Right lobe of liver (tissue), 6 donors: Measurements from ENCODE around the gene KCND3. TPM values are rescaled to one million over a fixed set of nuclear protein-coding genes. Genes with fewer than 3 reads are reported as not detected.
A peak's percentile ranks its signal among the peaks of the same experiment; 100 is the strongest.

Experiments used
- ATAC-seq, 4 donors: fragments of 200-7000 bp; cut with Tn5 transposase; one replicate each; pipeline ENCODE4 v1.9.1; 2020; ENCODE audit warnings: mild to moderate bottlenecking in 4 of 4, moderate library complexity in 4 of 4
- DNase-seq, 3 donors: peaks; one replicate each; pipeline ENCODE4 v3.0.0-alpha.2; 2020
- H3K27ac ChIP-seq, 3 donors: fragments of 200-600 bp; one replicate each; pipeline ENCODE4 v1.8.0; 2022
- H3K27me3 ChIP-seq, 2 donors: fragments of 200-600 bp; one replicate each; pipeline ENCODE4 v1.8.0; 2022
- H3K36me3 ChIP-seq, 4 donors: fragments of 200-600 bp; sonication (generic) in 1 of 4; one replicate each; pipeline versions ENCODE4 v1.5.1 to v1.8.0; 2017 to 2022; ENCODE audit warnings: control low read depth in 1 of 4
- H3K4me1 ChIP-seq, 4 donors: fragments of 200-600 bp; sonication (generic) in 1 of 4; one replicate each; pipeline versions ENCODE4 v1.5.1 to v1.8.0; 2017 to 2022; ENCODE audit warnings: control low read depth in 1 of 4
- H3K4me3 ChIP-seq, 3 donors: fragments of 200-600 bp; one replicate each; pipeline ENCODE4 v1.8.0; 2022
- H3K9me3 ChIP-seq, 4 donors: fragments of 200-600 bp; sonication (generic) in 1 of 4; one replicate each; pipeline versions ENCODE4 v1.5.1 to v1.8.0; 2017 to 2022; ENCODE audit warnings: control low read depth in 1 of 4
- POLR2A ChIP-seq: fragments of 450-650 bp; IDR thresholded peaks from one replicate; pipeline ENCODE4 v1.6.1; 2017; ENCODE audit warnings: antibody characterized with exemption, mild to moderate bottlenecking
- WGBS: methylation state at CpG from one replicate; pipeline ENCODE4 v1.1.6; 2018; ENCODE audit warnings: low coverage, low lambda C conversion rate; ENCODE audit not compliant: insufficient coverage; ENCODE audit errors: missing lambda C conversion rate; 5-methylcytosine and 5-hydroxymethylcytosine counted together
- intact Hi-C, 2 donors: fragments of 100-400 bp; cut with DNase I; formaldehyde crosslinking; loops; one replicate each; pipeline versions ENCODE4 v1.11.2 to v1.14.1; 2022
- total RNA-seq, 6 experiments: library from RNA; depleted of rRNA in 2 of 6; stranded (reverse); fragments of >200 nt in 2 of 6; fragmentation: NEBNext Ultra II Directional in 3 of 6; extraction: Animal tissue kit (Norgen Biotek cat#: 25700) in 3 of 6; gene quantifications; one replicate each; pipeline versions ENCODE4 v1.1.0 to v1.2.4, GENCODE V29; 2016 to 2023
- TF ChIP-seq, protein P1 (sequence below), 4 donors: fragments of 200-600 bp in 3 of 4; fragments of 450-650 bp in 1 of 4; IDR thresholded peaks; one replicate each; pipeline versions ENCODE4 v1.5.1 to v1.8.0; 2016 to 2022; ENCODE audit warnings: antibody characterized with exemption in 4 of 4, mild to moderate bottlenecking in 2 of 4
- donor health status: DM: no; HTN: yes; CAD: no.
- donor health status: DM: no; HTN: no; CAD: no.
- donor health status: DM: no; HTN: no; CAD: no.
- donor health status: DM: no; HTN: yes; CAD: no.
- donor health status: DM: no; HTN: yes; CAD: no.

KCND3 gene
- total RNA-seq, 6 experiments from 2014 or later, result 8.1 to 25.5 (median 16.2) TPM

DNA sequence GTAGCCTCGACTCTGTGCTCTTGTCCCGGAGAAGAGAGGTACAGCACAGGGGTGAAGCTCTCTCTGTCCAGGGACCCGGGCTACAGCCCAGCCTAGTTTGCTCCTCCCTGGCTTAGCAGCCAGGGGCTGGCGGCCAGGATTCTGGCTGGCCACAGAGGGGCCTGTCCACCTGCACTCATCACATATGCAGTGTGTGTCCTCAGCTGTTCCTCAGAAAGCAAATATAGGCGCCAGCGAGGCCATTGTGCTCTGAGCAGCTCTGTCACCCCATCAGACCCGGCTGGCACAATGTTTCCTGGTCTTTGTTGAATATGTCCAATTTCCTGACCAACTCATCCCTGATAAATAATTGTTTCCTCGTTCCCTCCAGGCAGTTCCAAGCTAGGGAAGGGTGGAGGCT lies 28.5 kb downstream of the KCND3 start:
- no peaks in the 10 kb centered on the region for H3K36me3 ChIP-seq
- H3K4me1 ChIP-seq, result no peaks in the 10 kb centered on the region
- no peak for DNase-seq
- no peak overlapping the region for H3K27ac ChIP-seq
- H3K4me3 ChIP-seq, result no peak overlapping the region
- WGBS, result 67% methylated on average over 3 of the region's 8 CpGs
- intact Hi-C loops, result no loop called here
- no peaks in the 10 kb centered on the region for H3K9me3 ChIP-seq
- TF ChIP-seq, protein P1, sequence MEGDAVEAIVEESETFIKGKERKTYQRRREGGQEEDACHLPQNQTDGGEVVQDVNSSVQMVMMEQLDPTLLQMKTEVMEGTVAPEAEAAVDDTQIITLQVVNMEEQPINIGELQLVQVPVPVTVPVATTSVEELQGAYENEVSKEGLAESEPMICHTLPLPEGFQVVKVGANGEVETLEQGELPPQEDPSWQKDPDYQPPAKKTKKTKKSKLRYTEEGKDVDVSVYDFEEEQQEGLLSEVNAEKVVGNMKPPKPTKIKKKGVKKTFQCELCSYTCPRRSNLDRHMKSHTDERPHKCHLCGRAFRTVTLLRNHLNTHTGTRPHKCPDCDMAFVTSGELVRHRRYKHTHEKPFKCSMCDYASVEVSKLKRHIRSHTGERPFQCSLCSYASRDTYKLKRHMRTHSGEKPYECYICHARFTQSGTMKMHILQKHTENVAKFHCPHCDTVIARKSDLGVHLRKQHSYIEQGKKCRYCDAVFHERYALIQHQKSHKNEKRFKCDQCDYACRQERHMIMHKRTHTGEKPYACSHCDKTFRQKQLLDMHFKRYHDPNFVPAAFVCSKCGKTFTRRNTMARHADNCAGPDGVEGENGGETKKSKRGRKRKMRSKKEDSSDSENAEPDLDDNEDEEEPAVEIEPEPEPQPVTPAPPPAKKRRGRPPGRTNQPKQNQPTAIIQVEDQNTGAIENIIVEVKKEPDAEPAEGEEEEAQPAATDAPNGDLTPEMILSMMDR (IDR thresholded peaks at IDR 0.05), result no peak
- no peak for TF ChIP-seq POLR2A
- ATAC-seq, result no peak
- no peaks in the 10 kb centered on the region for H3K27me3 ChIP-seq

DNA sequence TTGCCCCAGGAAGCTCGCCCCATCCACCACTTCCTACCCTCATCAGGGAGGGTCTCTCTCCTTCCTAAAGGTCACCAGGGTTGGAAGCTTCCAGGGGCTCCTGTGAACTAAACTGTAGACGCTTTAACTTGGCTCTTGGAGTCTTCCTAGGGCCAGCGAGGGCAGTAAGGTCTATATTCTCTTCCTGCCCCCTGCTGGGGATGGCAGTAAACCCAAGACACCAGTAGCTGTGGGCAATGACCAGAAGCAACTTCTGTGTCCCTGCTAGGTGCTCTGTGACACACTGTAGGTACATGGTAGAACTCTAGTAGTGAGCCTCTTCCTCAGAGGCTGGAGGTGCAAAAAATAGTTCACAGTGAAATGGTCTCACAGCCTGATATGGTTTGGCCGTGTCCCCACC lies 30.0 kb downstream of the KCND3 start:
- Histone ChIP-seq H3K4me3 (no peak overlapping the region), H3K27ac (no peak overlapping the region), H3K36me3 (no peaks in the 10 kb centered on the region), H3K27me3 (no peaks in the 10 kb centered on the region), H3K4me1 (no peaks in the 10 kb centered on the region), H3K9me3 (no peaks in the 10 kb centered on the region)
- TF ChIP-seq, protein P1 (IDR thresholded peaks at IDR 0.05), result peak in 3 of 4 donors; percentile 4 to 38 (median 10)
- TF ChIP-seq POLR2A, result no peak
- DNase-seq, result no peak
- intact Hi-C loops, result no loop called here
- 83% methylated on average over 3 of the region's 4 CpGs for WGBS
- ATAC-seq, result peak; percentile 29 to 42 (median 34)

DNA sequence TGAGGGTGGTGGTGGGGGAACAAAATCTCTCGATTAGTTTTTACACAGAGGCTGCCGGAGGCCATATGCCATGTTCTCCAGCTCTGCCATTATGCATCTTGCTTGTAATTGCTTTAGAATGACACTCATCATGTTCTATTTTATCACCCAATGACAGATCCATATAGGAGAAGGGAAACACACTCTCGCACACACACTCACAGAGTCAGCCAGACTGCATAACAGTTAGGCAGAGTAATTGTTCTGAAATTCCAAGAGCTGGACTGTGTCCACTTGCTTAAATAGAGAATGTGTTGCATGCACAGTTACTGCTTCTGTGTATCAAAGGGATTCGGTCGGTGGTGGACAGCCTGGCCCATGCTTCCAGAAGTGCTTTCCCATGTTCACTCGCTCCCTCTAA lies 30.6 kb downstream of the KCND3 start:
- H3K4me3 ChIP-seq, result no peak overlapping the region
- no peaks in the 10 kb centered on the region for H3K4me1 ChIP-seq
- H3K9me3 ChIP-seq, result no peaks in the 10 kb centered on the region
- 89% methylated on average over 4 of the region's 6 CpGs for WGBS
- TF ChIP-seq POLR2A, result no peak
- TF ChIP-seq, protein P1 (IDR thresholded peaks at IDR 0.05), result no peak
- H3K27me3 ChIP-seq, result no peaks in the 10 kb centered on the region
- no peak for ATAC-seq
- no peak for DNase-seq
- H3K27ac ChIP-seq, result no peak overlapping the region
- no peaks in the 10 kb centered on the region for H3K36me3 ChIP-seq
- intact Hi-C loops, result no loop called here

DNA sequence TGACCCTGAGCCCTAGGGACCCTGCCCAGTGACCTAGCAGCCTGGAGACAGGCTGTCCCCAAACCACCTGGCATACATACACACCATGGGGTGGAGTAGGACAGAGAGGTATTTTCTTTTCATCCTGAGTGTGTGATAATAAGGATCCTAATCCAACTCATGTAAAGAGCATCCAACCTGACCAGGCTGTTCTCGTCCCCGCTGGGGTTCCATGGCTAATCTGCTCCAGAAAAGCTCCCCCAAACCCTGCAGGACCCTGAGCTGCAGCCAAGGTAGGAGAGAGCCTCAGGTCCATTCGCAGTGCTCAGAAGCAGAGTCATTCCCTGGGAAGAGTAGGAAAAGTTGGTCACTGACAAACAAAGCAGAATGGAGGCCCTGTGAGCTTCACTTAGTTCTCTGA lies 31.4 kb downstream of the KCND3 start:
- TF ChIP-seq, protein P1 (IDR thresholded peaks at IDR 0.05), result no peak
- no peak for TF ChIP-seq POLR2A
- intact Hi-C loops, result no loop called here

DNA sequence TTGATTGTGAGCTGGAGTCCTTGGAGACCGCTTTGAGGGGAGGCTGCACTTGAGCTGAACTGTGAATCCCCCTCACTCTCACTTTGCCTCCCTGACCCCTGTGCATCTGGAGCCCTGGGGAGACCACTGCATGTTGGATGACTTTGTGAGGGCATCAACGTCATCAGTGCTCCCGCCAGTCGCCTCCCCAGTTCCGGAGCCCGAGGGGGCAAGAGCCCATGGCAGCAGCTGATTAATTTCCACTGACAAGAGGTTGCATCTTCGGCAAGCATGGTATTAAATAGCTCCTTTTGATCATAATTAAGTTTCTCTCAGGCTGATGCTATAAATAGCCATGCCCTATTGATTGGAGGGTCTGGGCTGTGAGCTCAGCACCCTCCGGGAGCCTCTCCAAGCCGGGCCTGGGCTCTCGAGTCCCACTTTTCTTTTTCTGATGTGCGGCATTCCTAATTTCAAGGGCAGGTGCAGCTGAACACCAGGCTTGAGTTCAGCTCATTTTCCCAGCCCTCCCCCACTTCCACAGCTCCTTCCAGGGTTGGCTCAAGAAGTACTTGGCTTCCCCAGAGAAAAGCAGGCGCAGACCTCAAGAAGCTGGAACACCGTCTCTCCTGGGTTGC lies 33.2 kb downstream of the KCND3 start:
- ATAC-seq, result no peak

More for the DNA sequence above, 31.4 kb downstream of the KCND3 start:
- no peaks in the 10 kb centered on the region for H3K4me1 ChIP-seq
- WGBS, result 90% methylated on average over 3 of the region's 3 CpGs
- ATAC-seq (peak in 1 of 4 donors; percentile 15), DNase-seq (no peak)
- H3K27ac ChIP-seq, result no peak overlapping the region
- no peak overlapping the region for H3K4me3 ChIP-seq
- H3K27me3 ChIP-seq, result no peaks in the 10 kb centered on the region
- H3K36me3 ChIP-seq, result no peaks in the 10 kb centered on the region
- no peaks in the 10 kb centered on the region for H3K9me3 ChIP-seq

More for the DNA sequence above, 33.2 kb downstream of the KCND3 start:
- no peak overlapping the region for H3K4me3 ChIP-seq
- DNase-seq, result no peak
- H3K27ac ChIP-seq, result no peak overlapping the region
- no peaks in the 10 kb centered on the region for H3K4me1 ChIP-seq
- H3K27me3 ChIP-seq, result no peaks in the 10 kb centered on the region
- H3K9me3 ChIP-seq, result no peaks in the 10 kb centered on the region
- no peaks in the 10 kb centered on the region for H3K36me3 ChIP-seq
- WGBS, result 85% methylated on average over 8 of the region's 13 CpGs
- TF ChIP-seq POLR2A, result no peak
- TF ChIP-seq, protein P1 (IDR thresholded peaks at IDR 0.05), result no peak
- intact Hi-C loops, result no loop called here
